Neural progenitor cell (in vitro differentiated cells): ENCODE measurements around the gene DLK1.

Experiments
- EZH2phosphoT487 ChIP-seq: fragments of 200-600 bp; sonication (generic); IDR thresholded peaks from 2 replicates; pipeline ENCODE4 v1.6.1; 2017; ENCODE audit warnings: antibody characterized with exemption
- TF ChIP-seq, protein P1 (sequence below): fragments of 200-600 bp; sonication (generic); IDR thresholded peaks from 2 replicates; pipeline ENCODE4 v1.5.1; 2017; ENCODE audit warnings: antibody characterized with exemption, mild to moderate bottlenecking

GRCh38 chr14:100748944-100749343 is 22.3 kb downstream of the DLK1 start:
- TF ChIP-seq, protein P1, sequence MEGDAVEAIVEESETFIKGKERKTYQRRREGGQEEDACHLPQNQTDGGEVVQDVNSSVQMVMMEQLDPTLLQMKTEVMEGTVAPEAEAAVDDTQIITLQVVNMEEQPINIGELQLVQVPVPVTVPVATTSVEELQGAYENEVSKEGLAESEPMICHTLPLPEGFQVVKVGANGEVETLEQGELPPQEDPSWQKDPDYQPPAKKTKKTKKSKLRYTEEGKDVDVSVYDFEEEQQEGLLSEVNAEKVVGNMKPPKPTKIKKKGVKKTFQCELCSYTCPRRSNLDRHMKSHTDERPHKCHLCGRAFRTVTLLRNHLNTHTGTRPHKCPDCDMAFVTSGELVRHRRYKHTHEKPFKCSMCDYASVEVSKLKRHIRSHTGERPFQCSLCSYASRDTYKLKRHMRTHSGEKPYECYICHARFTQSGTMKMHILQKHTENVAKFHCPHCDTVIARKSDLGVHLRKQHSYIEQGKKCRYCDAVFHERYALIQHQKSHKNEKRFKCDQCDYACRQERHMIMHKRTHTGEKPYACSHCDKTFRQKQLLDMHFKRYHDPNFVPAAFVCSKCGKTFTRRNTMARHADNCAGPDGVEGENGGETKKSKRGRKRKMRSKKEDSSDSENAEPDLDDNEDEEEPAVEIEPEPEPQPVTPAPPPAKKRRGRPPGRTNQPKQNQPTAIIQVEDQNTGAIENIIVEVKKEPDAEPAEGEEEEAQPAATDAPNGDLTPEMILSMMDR = peak; percentile 13
- no peak for TF ChIP-seq EZH2phosphoT487
